BE2C (cell line): ENCODE results near the gene TTLL1.

ENCODE experiments used
- DNase-seq: peaks from one replicate; pipeline ENCODE4 v3.0.0-alpha.2; 2020
- H3K27me3 ChIP-seq: fragments of 250-450 bp; sonication (Bioruptor Pico); 2 replicates; pipeline ENCODE4 v1.5.1; 2020; ENCODE audit warnings: mild to moderate bottlenecking
- H3K36me3 ChIP-seq: fragments of 250-450 bp; sonication (Bioruptor Pico); 2 replicates; pipeline ENCODE4 v1.5.1; 2020; ENCODE audit warnings: mild to moderate bottlenecking
- H3K4me1 ChIP-seq: fragments of 250-450 bp; sonication (Bioruptor Pico); 2 replicates; pipeline ENCODE4 v1.5.1; 2020
- H3K4me3 ChIP-seq: 2 replicates; pipeline ENCODE4 v1.5.1; 2011; ENCODE audit warnings: low read depth, low read length
- H3K9me3 ChIP-seq: fragments of 250-450 bp; sonication (Bioruptor Pico); 2 replicates; pipeline ENCODE4 v1.5.1; 2020
- TF ChIP-seq, protein P1 (sequence below): IDR thresholded peaks from 2 replicates; pipeline ENCODE4 v1.5.1; 2012; ENCODE audit warnings: mild to moderate bottlenecking, low read depth, low read length

TTLL1 gene

DNA sequence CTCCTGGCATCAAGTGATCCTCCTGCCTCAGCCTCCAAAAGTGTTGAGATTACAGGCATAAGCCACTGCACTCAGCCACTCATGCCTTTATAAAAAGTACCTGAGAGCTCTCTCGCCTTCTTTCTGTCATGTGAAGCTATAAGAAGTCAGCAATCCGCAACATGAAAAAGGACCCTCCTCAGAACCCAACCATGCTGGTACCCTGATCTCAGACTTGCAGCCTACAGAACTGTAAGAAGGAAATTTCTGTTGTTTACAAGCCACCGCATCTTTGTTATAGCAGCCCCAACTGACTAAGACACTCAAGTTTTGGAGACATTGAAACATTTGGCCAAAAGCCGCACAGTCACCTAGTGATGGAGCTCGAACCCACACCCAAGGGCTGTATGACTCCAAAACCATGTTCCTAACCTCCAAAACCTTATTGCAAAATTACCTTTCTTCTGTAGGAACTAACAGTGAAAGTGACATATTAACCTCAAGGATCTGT lies 83.1 kb downstream of the TTLL1 start:
- no peak for DNase-seq
- TF ChIP-seq, protein P1, sequence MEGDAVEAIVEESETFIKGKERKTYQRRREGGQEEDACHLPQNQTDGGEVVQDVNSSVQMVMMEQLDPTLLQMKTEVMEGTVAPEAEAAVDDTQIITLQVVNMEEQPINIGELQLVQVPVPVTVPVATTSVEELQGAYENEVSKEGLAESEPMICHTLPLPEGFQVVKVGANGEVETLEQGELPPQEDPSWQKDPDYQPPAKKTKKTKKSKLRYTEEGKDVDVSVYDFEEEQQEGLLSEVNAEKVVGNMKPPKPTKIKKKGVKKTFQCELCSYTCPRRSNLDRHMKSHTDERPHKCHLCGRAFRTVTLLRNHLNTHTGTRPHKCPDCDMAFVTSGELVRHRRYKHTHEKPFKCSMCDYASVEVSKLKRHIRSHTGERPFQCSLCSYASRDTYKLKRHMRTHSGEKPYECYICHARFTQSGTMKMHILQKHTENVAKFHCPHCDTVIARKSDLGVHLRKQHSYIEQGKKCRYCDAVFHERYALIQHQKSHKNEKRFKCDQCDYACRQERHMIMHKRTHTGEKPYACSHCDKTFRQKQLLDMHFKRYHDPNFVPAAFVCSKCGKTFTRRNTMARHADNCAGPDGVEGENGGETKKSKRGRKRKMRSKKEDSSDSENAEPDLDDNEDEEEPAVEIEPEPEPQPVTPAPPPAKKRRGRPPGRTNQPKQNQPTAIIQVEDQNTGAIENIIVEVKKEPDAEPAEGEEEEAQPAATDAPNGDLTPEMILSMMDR, result no peak
- Histone ChIP-seq H3K27me3 (no peaks in the 10 kb centered on the region), H3K4me3 (no peak overlapping the region), H3K9me3 (no peaks in the 10 kb centered on the region), H3K36me3 (no peaks in the 10 kb centered on the region), H3K4me1 (peaks cover 15% of the 10 kb centered on the region)

DNA sequence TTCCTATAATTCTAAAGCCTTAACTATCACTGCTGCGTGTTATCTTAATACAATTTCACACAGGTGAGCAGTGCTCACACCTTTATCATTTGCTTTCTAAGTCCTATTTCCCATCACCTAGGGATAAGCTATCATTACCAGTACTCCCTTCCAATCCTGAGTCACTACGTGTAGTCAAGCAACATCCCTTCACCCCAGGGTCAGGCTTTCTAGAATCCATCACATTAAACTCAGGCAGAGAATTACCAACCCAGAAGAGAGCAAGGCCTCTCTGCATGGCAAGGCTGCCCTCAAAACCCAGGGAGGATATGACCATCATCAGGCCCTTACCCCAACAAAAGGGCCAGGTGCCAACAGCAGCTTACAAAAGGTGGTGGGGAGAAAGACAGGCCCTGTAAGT lies 84.1 kb downstream of the TTLL1 start:
- Histone ChIP-seq H3K4me1 (peaks cover 14% of the 10 kb centered on the region), H3K4me3 (no peak overlapping the region), H3K36me3 (no peaks in the 10 kb centered on the region), H3K27me3 (no peaks in the 10 kb centered on the region), H3K9me3 (no peaks in the 10 kb centered on the region)
- no peak for DNase-seq
- TF ChIP-seq, protein P1, result no peak

DNA sequence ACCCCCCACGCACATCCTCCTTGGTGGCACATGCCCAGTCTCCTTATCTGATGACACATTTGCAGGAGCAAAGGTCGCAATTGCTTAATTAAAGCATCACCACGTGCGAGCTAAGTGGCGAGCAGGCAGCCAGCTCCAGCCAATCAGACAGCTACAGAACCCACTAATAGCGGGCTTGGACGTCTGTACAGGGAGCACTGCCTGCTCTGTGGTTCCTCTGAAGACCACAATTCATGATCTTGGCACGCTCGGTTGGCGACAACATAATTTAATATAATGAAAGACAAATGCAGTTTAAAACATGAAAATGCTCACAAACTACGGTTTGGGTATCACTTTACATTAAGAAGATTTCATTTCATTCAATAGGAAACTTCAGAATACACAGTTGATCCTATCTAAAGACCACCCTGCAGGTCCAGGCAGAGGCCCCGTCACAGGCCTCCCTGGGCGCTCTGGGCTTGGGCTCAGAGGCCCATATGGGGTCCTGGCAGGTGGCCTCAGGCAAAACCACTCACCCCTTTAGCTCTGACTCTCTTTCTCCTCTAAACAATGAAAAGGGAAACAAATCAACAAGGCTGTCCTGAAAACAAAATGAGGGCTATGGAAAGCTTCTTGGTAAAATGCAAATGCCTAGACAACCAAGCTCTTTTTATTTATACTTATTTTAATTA lies 84.7 kb downstream of the TTLL1 start:
- Histone ChIP-seq H3K27me3 (no peaks in the 10 kb centered on the region), H3K4me3 (no peak overlapping the region), H3K9me3 (no peaks in the 10 kb centered on the region), H3K36me3 (no peaks in the 10 kb centered on the region), H3K4me1 (peaks cover 14% of the 10 kb centered on the region)
- TF ChIP-seq, protein P1, result no peak
- DNase-seq, result no peak

DNA sequence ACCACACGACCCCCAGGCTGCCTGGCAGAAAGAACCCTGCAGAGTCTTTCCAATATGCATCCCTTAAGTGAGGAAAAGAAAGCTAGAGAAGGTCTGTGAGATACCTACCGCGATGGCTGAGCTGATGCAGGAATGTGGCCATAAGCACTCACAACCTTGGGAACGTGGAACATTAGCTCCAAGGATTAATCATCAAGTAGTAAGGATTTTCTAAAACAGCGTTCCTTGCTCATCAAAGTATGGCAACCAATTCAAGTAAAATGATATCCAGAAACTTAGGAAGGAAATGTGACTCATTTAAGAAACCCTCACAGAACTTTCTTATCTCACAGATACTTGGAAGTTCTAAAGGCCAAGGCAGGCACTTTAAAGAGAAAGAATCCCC lies 87.0 kb downstream of the TTLL1 start:
- no peaks in the 10 kb centered on the region for H3K36me3 ChIP-seq
- TF ChIP-seq, protein P1, result no peak
- H3K9me3 ChIP-seq, result no peaks in the 10 kb centered on the region
- peaks cover 7% of the 10 kb centered on the region; the same call in 1 of the 2 replicates for H3K4me1 ChIP-seq
- H3K4me3 ChIP-seq, result no peak overlapping the region
- H3K27me3 ChIP-seq, result no peaks in the 10 kb centered on the region
- no peak for DNase-seq

DNA sequence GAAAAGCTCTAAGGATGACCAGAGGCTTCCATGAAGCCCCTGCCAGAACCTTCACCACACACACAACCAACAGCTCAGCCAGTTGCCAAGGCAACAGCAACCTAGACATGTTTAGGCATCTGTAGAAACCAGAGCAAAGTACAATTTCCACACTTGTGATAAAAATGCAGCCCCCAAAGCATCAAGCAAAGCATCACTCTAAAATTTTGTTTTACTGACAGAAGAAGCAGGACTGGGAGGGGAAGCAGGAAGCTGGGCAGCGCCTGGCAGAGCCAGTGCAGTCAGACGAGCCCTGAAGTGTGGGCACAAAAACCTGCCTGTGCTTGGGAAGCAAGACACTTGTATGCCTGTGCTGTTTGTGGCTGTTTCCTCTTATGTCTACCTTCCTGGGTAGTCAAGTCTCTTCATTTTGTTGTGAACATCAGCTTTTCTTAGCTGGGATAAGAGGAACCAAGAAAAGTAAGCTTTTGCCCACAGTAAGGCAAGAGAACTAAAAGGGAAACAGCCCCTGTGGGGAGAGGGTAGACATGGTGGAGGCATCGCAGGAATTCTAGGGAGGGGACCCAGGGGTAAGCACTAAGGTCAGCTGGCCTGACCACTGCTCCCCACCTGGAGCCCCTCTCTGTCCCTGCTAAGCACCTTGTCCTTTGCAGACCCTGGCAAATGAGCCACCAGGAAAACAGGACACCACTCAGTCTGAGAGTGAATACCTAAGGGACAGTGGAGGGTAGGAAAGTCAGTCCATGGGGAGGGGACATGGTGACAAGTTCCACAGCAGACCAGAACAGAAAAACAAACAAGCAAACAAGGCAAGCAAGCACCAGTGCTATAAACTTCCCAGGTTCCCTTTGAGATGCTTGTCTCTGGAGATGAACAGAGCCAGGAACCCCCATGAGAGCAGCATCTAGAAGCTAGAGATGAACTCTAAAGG lies 87.7 kb downstream of the TTLL1 start:
- H3K9me3 ChIP-seq, result no peaks in the 10 kb centered on the region
- H3K4me1 ChIP-seq, result peaks cover 7% of the 10 kb centered on the region; the same call in 1 of the 2 replicates
- no peak overlapping the region for H3K4me3 ChIP-seq
- H3K36me3 ChIP-seq, result no peaks in the 10 kb centered on the region
- no peaks in the 10 kb centered on the region for H3K27me3 ChIP-seq
- no peak for DNase-seq
- TF ChIP-seq, protein P1, result no peak
